Activated CD4-positive, alpha-beta T cell treated with anti-CD3 and anti-CD28 coated beads, Interleukin-2, Interleukin-6, amounts not matched to agents 100 ng/mL and 50 ng/mL, durations not matched to agents 16 hours and 8 hours (primary cell): Measurements from ENCODE around the gene FASTK.

ENCODE experiments used
- DNase-seq: peaks from one replicate; pipeline ENCODE4 v3.0.0-alpha.2; 2020

The FASTK gene

GRCh38 chr7:151095123-151095797, 14.7 kb upstream of the FASTK start:
- DNase-seq: no peak

DNA sequence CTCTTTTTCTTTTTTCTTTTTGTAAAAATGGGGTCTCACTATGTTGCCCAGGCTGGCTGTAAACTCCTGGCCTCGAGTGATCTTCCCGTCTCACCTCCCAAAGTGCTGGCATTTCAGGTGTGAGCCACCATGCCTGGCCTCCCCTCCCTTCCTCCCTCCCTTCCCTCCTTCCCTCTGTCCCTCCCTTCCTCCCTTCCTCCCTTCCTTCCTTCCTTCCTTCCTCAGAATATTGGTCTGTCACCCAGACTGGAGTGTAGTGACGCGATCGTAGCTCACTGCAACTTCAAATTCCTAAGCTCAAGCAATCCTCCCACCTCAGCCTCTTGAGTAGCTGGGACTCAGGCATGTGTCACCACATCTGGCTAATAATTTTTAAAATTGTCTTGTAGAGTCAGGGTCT, 14.1 kb upstream of the FASTK start:
- no peak for DNase-seq

GRCh38 chr7:151093748-151094147, 13.1 kb upstream of the FASTK start:
- no peak for DNase-seq

GRCh38 chr7:151091988-151092387, 11.4 kb upstream of the FASTK start:
- no peak for DNase-seq

- peak; percentile 50 for DNase-seq
Observed at GRCh38 chr7:151091431-151091830, 10.8 kb upstream of the FASTK start.

GRCh38 chr7:151091003-151091402, 10.4 kb upstream of the FASTK start:
- DNase-seq: no peak

DNA sequence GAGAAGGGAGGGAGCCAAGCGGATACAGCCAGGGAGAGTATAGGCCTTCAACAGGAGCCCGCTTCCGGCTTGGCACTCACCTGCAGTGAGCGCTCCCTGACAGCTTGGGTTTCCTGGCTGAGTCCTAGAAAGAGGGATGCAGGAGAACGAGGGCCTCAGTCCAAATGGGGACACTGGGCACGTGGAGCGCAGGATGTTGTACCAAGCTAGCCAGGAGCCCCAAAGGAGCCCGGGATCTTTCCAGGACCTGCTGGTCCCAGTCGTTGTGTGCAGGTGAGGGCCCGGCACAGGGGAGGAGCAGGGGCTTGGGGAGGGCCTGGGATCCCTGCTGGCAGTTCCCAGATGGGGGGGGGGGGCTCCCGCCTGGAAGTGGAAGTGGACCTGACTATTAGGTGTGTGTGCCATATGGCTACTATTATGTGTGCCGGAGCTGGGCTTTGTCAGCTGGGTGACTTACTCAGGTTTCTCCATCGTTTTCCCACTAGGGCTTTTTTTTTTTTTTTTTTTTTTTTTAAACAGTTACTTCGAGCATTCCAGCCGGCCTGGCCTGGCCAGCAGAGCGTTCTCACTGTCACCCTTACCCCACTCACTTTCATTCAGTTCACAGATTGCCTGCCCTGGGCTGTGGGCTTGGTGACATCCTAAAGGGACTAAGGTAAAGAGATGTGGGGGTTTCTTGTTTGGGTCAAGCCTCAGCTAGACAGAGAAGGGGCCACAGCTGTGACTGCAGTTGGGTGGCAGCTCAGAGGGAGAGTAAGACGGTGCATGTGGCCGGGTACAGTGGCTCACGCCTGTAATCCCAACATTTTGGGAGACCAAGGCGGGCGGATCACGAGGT, 9.5 kb upstream of the FASTK start:
- no peak for DNase-seq

GRCh38 chr7:151088856-151089699, 8.5 kb upstream of the FASTK start:
- DNase-seq: no peak

DNA sequence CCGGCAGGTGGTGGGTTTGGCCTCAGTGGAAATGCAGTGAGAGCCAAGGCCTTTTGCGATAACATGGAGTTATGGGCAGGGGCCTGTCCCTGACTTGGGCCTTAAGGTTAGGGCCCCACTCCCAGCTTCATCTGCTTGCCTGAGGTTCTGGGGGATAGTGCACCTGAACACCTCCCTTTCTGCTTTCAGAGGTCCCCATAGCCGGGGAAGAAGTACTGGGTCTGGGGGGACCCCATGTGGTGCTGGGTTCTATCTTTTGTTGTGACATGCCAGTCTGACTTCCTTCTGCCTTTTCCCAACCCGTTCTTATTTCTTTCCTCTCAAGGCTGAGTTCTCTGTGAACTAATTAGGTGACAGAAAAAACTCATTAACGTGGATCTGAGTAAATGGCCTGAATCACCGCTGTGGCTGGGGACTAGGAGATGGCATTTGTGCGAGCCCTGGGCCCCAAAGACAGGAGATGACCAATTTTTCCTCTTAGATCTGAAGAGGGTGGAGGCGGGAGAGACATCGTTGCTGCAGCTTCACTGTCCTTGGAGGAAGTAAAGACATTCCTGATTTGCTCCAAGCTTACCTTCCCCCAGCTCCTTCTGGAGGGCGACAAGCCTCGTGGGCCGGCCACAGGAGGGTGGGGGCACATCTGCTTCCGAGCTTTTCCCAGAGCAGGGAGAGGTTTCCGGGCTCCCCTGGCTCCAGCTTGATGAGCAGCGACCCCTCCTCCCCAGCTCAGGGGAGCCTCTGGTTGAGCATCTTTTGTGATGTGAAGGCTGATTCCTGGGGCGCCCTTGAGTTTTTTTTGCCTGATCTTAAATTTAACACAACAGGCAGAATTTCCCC, 7.6 kb upstream of the FASTK start:
- DNase-seq: no peak

GRCh38 chr7:151087245-151088018, 6.8 kb upstream of the FASTK start:
- peak; percentile 54 for DNase-seq

DNA sequence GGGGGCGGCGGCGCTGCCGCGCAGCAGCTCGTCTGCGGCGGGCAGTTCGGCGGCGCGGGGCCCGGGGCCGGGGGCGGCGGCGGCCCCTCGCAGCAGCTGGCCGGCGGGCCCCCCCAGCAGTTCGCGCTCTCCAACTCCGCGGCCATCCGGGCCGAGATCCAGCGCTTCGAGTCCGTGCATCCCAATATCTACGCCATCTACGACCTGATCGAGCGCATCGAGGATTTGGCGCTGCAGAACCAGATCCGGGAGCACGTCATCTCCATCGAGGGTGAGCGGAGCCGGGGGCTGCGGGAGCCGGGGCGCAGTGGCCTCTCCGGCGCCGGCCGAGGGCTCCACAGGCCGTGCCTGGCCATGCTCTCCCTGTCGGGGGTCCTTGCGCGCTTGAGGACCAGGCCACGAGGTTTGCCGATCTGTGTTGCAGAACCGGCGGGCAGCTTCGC, 6.2 kb upstream of the FASTK start:
- DNase-seq: peak; percentile 50

GRCh38 chr7:151085691-151086620, 5.3 kb upstream of the FASTK start, which contains the start of gene AGAP3:
Gene AGAP3, plus strand, starts transcription at chr7:151086475. Its CDS starts 267 bp downstream, at chr7:151086742.
- DNase-seq: peak; percentile 78

- DNase-seq: no peak
Observed at GRCh38 chr7:151085329-151085690, 4.7 kb upstream of the FASTK start.

GRCh38 chr7:151083824-151084160, 3.2 kb upstream of the FASTK start:
- DNase-seq: no peak

- DNase-seq: peak; percentile 88
Observed at GRCh38 chr7:151083071-151083823, 2.6 kb upstream of the FASTK start, which contains the start of gene TMUB1. Gene TMUB1, minus strand, starts transcription at chr7:151083493. Its CDS starts 930 bp downstream, at chr7:151082563.

DNA sequence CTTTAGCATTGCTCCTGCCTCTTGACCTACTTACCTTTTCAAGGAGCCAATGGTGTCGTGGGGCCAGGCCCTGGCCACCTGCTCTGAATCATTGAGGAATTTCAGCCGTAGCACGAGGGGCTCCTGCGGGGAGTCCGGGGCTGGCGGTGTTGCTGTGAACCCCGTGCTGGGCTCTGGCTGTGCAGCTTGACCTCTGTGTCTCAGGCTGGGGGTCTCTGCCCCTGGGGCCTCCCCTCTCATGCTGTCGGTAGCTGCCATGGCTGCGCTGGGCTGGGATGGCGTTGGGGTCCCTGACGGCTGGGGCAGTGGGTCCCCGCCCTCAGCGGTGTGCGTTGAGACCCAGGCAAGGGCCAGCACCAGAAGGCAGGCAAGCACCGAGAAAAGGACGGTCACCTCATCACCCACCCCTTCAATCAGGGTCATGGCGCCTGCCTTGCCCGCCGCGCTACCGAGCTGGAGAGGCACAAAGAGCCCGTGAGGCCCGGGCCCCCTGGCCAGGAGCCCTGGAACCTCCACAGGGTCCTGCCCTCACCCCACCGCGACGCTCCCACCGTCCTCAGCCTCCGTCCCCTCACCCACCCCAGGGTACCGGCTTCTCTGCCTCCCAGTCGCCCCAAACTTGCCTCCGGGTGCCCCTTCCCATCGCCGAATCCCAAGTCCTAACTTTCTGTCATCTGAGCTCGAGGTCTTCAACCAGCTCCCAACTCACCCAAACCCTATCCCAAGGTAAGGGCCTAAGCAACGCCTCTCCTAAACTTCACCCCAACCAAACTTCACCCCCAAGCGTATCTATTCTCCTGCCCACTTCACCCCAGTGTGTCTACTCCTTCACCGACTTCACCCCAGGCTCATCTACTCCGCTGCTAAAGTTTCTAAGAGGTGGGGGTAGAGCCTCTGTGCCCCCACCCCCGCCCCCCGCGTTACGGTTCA, 1.8 kb upstream of the FASTK start:
- DNase-seq: no peak

DNA sequence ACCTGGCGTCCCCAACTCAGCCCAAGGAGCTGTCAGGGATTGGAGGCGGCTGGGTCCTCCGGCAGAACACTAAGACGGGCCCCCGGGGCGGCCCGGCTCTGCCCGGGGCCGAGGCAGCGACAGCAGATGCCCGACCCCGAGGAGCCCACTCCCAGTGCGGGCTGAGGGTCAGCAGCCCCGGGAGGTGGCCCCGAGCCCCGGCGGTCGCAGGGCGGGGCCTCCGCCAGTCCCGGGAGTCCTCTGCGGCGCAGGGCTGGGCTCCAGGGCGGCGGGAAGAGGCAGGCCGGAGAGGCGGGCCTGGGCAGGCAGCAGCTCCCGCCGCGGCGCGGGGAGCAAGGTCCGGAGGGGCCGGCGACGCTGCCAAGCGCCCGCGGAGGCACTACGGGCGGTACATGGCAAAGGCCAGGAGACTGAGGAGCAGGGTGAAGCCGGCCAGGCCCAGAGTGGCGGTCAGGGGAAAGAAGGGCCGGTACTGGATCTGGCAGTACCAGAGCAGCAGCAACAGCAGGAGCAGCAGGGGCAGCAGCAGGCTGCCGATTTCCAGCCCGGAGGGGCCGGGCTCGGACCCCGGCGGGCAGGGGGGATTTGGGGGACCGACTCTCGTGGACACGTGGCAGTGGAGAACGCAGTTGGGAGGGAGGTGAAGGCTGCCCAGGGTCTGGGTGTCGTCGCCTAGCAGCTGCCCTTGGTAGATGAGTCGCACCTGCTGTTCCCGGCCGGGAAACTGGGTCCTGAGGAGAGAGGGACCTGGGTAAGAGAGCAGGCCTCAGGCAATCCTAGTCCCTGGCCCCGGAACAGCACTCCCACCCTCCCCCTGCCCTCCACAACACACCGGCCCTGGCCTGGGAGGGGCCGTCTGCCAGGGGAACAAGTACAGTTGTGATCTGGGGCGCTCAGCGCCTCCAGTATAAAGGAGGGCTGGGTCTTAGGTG, 827 bp upstream of the FASTK start:
- no peak for DNase-seq
